ENCODE results near the gene IPPK.

GRCh38 chr9:92669527-92669889, 423 bp downstream of the IPPK start:
- TF ChIP-seq POLR2AphosphoS5 (IDR thresholded peaks at IDR 0.05; ENCODE audit: low read depth, low read length) (no peak), EZH2 (IDR thresholded peaks at IDR 0.05; ENCODE audit: low read depth, low read length, severe bottlenecking) (no peak), EP300 (IDR thresholded peaks at IDR 0.05; ENCODE audit: borderline replicate concordance in 1 of 2, low read depth in 2 of 2, low read length in 2 of 2) (no peak)

Measured in H1 (cell line).